GM18520 (cell line): ENCODE measurements around the gene PDIA5.
"Not testable (repeated sequence)": the region's sequence is repeated elsewhere in the genome, so short reads cannot be mapped to it uniquely, and the experiment has no call there.

Experiments used
- ATAC-seq: cut with Tn5 transposase; IDR thresholded peaks from one replicate; pipeline ENCODE4 v1.9.1; 2021; ENCODE audit not compliant: unreplicated experiment

Gene PDIA5

GRCh38 chr3:123141276-123141675 is 74.5 kb downstream of the PDIA5 start:
- no peak for ATAC-seq

- no peak for ATAC-seq
Measured at GRCh38 chr3:123143669-123144411, 77.0 kb downstream of the PDIA5 start.

GRCh38 chr3:123147754-123148535 is 81.1 kb downstream of the PDIA5 start:
- ATAC-seq: no peak

GRCh38 chr3:123148772-123149171 is 81.9 kb downstream of the PDIA5 start:
- ATAC-seq: no peak

- no peak for ATAC-seq
Measured at GRCh38 chr3:123149525-123149924, 82.7 kb downstream of the PDIA5 start.

- no peak for ATAC-seq
Measured at GRCh38 chr3:123150449-123151215, 83.8 kb downstream of the PDIA5 start.

- no peak for ATAC-seq
Measured at GRCh38 chr3:123151251-123151705, 84.5 kb downstream of the PDIA5 start.

GRCh38 chr3:123151853-123152420 is 85.1 kb downstream of the PDIA5 start:
- ATAC-seq: not testable (repeated sequence)

- no peak for ATAC-seq
Measured at GRCh38 chr3:123152687-123153086, 85.9 kb downstream of the PDIA5 start.

- no peak for ATAC-seq
Measured at GRCh38 chr3:123153125-123154019, 86.5 kb downstream of the PDIA5 start.

- ATAC-seq: no peak
Measured at GRCh38 chr3:123154020-123154985, 87.5 kb downstream of the PDIA5 start.

GRCh38 chr3:123155471-123156011 is 88.7 kb downstream of the PDIA5 start:
- ATAC-seq: no peak

GRCh38 chr3:123156276-123156995 is 89.6 kb downstream of the PDIA5 start:
- ATAC-seq: no peak

- ATAC-seq: no peak
Measured at GRCh38 chr3:123157209-123157597, 90.4 kb downstream of the PDIA5 start.

- no peak for ATAC-seq
Measured at GRCh38 chr3:123157598-123158287, 90.9 kb downstream of the PDIA5 start.

- ATAC-seq: no peak
Measured at GRCh38 chr3:123158330-123158729, 91.5 kb downstream of the PDIA5 start.

- no peak for ATAC-seq
Measured at GRCh38 chr3:123158899-123159390, 92.1 kb downstream of the PDIA5 start.
